H1 (cell line): ENCODE results near the gene SLC38A5. TPM values are rescaled to one million over a fixed set of nuclear protein-coding genes. Genes with fewer than 3 reads are reported as not detected.

Experiments used
- CTCF ChIA-PET: fragments of 300-600 bp; sonication (Branson Sonifier 250); formaldehyde crosslinking; loops from one replicate; lab custom pipeline; 2021; ENCODE audit not compliant: partially characterized antibody; lab: Charles Lee
- POLR2A ChIA-PET: fragments of 300-600 bp; sonication (Branson Sonifier 250); formaldehyde crosslinking; loops from one replicate; lab custom pipeline; 2021; ENCODE audit warnings: inconsistent platforms; ENCODE audit not compliant: partially characterized antibody; lab: Charles Lee
- DNase-seq, 2 experiments: peaks; one replicate each; pipeline versions ENCODE4 v3.0.0 to v3.0.0-alpha.2; 2010 to 2022; ENCODE audit warnings: low spot score in 2 of 2, low read depth in 1 of 2, mixed read lengths in 1 of 2
- FAIRE-seq: peaks from 2 replicates; lab custom pipeline; 2011; peaks lifted over from hg19 to GRCh38; lab: Jason Lieb, UNC
- H2AFZ ChIP-seq: 2 replicates; pipeline ENCODE4 v1.8.1; 2012; ENCODE audit warnings: low read length, inconsistent platforms
- H2AK5ac ChIP-seq: 2 replicates; pipeline ENCODE4 v1.6.1; 2013; ENCODE audit warnings: low read depth, low read length
- H2BK120ac ChIP-seq: replicated peaks from 2 replicates; pipeline ENCODE3; 2013; ENCODE audit warnings: low read depth, low read length, inconsistent platforms
- H2BK12ac ChIP-seq: 2 replicates; pipeline ENCODE4 v1.6.1; 2013; ENCODE audit warnings: low read depth, low read length
- H2BK15ac ChIP-seq: 2 replicates; pipeline ENCODE4 v1.6.1; 2013; ENCODE audit warnings: low read length
- H2BK20ac ChIP-seq: 2 replicates; pipeline ENCODE4 v1.6.1; 2013; ENCODE audit warnings: low read length
- H2BK5ac ChIP-seq: 2 replicates; pipeline ENCODE4 v1.6.1; 2013; ENCODE audit warnings: low read depth, low read length
- H3K14ac ChIP-seq: 2 replicates; pipeline ENCODE4 v1.6.1; 2013; ENCODE audit warnings: inconsistent platforms; ENCODE audit not compliant: insufficient read length
- H3K18ac ChIP-seq: 2 replicates; pipeline ENCODE4 v1.6.1; 2013; ENCODE audit warnings: low read length; ENCODE audit errors: extremely low read depth
- H3K23ac ChIP-seq: 2 replicates; pipeline ENCODE4 v1.6.1; 2013; ENCODE audit warnings: inconsistent platforms; ENCODE audit not compliant: insufficient read length
- H3K23me2 ChIP-seq: 2 replicates; pipeline ENCODE4 v1.6.1; 2013; ENCODE audit warnings: low read depth, low read length
- H3K27ac ChIP-seq: 2 replicates; pipeline ENCODE4 v1.6.1; 2011; ENCODE audit warnings: low read depth, low read length, inconsistent platforms
- H3K27me3 ChIP-seq, 4 experiments: replicated peaks in 1 of 4; 1 replicate in 1 of 4; 2 replicates in 3 of 4; pipeline versions ENCODE4 v1.6.1 to v1.8.1; 2011 to 2013; ENCODE audit warnings: low read length in 3 of 4, mild to moderate bottlenecking in 3 of 4, inconsistent platforms in 2 of 4, mixed read lengths in 2 of 4, moderate library complexity in 1 of 4; ENCODE audit not compliant: control insufficient read depth in 3 of 4, insufficient read depth in 3 of 4; ENCODE audit errors: extremely low read depth in 1 of 4
- H3K36me3 ChIP-seq, 4 experiments: 2 replicates each; pipeline versions ENCODE4 v1.6.1 to v1.8.1; 2011 to 2013; ENCODE audit warnings: mild to moderate bottlenecking in 4 of 4, low read length in 3 of 4, moderate library complexity in 2 of 4, control low read depth in 1 of 4, inconsistent platforms in 1 of 4; ENCODE audit not compliant: insufficient read depth in 4 of 4, control insufficient read depth in 2 of 4
- H3K4ac ChIP-seq: replicated peaks from 2 replicates; pipeline ENCODE3; 2013; ENCODE audit warnings: low read length, low read depth, mixed read lengths, inconsistent platforms; ENCODE audit not compliant: insufficient read length
- H3K4me1 ChIP-seq, 4 experiments: replicated peaks in 1 of 4; 1 replicate in 1 of 4; 2 replicates in 3 of 4; pipeline versions ENCODE4 v1.6.1 to v1.8.1; 2011 to 2013; ENCODE audit warnings: low read length in 3 of 4, inconsistent platforms in 2 of 4, mixed read lengths in 1 of 4; ENCODE audit not compliant: insufficient read depth in 4 of 4, control insufficient read depth in 3 of 4
- H3K4me2 ChIP-seq, 2 experiments: 2 replicates each; pipeline versions ENCODE4 v1.6.1 to v1.8.1; 2011 to 2013; ENCODE audit warnings: low read depth in 2 of 2, low read length in 2 of 2, control low read depth in 1 of 2, inconsistent platforms in 1 of 2, mild to moderate bottlenecking in 1 of 2; ENCODE audit not compliant: insufficient read depth in 1 of 2
- H3K4me3 ChIP-seq, 4 experiments: fragments of 200-600, 300-600 bp in 1 of 4; sonication (generic), shearing (Covaris generic), sonication (Bioruptor Twin) in 1 of 4; 2 replicates each; pipeline versions ENCODE4 v1.5.1 to v1.8.1; 2011 to 2016; ENCODE audit warnings: low read length in 4 of 4, low read depth in 3 of 4, control low read depth in 2 of 4, inconsistent platforms in 2 of 4, mild to moderate bottlenecking in 2 of 4, mixed read lengths in 1 of 4, moderate library complexity in 1 of 4; ENCODE audit not compliant: insufficient read depth in 2 of 4; ENCODE audit errors: extremely low read depth in 1 of 4
- H3K56ac ChIP-seq: replicated peaks from 2 replicates; pipeline ENCODE3; 2013; ENCODE audit warnings: low read depth, mild to moderate bottlenecking, mixed read lengths, low read length, inconsistent platforms; ENCODE audit not compliant: insufficient read length
- H3K79me1 ChIP-seq: 2 replicates; pipeline ENCODE4 v1.6.1; 2013; ENCODE audit warnings: low read depth, low read length, control low read depth
- H3K79me2 ChIP-seq, 2 experiments: 2 replicates each; pipeline versions ENCODE4 v1.6.1 to v1.8.1; 2012 to 2013; ENCODE audit warnings: low read length in 2 of 2, mild to moderate bottlenecking in 2 of 2, inconsistent platforms in 1 of 2; ENCODE audit not compliant: insufficient read depth in 2 of 2, control insufficient read depth in 1 of 2
- H3K9ac ChIP-seq, 4 experiments: replicated peaks in 1 of 4; 1 replicate in 1 of 4; 2 replicates in 3 of 4; pipeline versions ENCODE4 v1.6.1 to v1.8.1; 2011 to 2013; ENCODE audit warnings: low read depth in 3 of 4, low read length in 3 of 4, control low read depth in 2 of 4, mild to moderate bottlenecking in 2 of 4, moderate library complexity in 2 of 4, inconsistent platforms in 1 of 4; ENCODE audit errors: extremely low read depth in 1 of 4
- H3K9me3 ChIP-seq, 2 experiments: 2 replicates each; pipeline versions ENCODE4 v1.6.1 to v1.8.1; 2012 to 2013; ENCODE audit warnings: mild to moderate bottlenecking in 2 of 2, moderate library complexity in 2 of 2, control low read depth in 1 of 2, inconsistent platforms in 1 of 2, low read depth in 1 of 2, low read length in 1 of 2, mixed read lengths in 1 of 2; ENCODE audit not compliant: insufficient read depth in 2 of 2
- H4K20me1 ChIP-seq, 2 experiments: replicated peaks in 1 of 2; 2 replicates each; pipeline versions ENCODE3 to v1.8.1; 2011 to 2013; ENCODE audit warnings: inconsistent platforms in 2 of 2, low read length in 2 of 2, mild to moderate bottlenecking in 1 of 2; ENCODE audit not compliant: insufficient read depth in 2 of 2, control insufficient read depth in 1 of 2
- H4K5ac ChIP-seq: 2 replicates; pipeline ENCODE4 v1.6.1; 2013; ENCODE audit warnings: low read length, low read depth, mixed read lengths, inconsistent platforms; ENCODE audit not compliant: insufficient read length
- H4K8ac ChIP-seq: 2 replicates; pipeline ENCODE4 v1.8.0; 2013; ENCODE audit warnings: mild to moderate bottlenecking, moderate library complexity, low read length, inconsistent platforms; ENCODE audit not compliant: insufficient read depth; ENCODE audit errors: extremely low read depth
- H4K91ac ChIP-seq: replicated peaks from 2 replicates; pipeline ENCODE3; 2013; ENCODE audit warnings: low read length, mixed read lengths, inconsistent platforms; ENCODE audit not compliant: insufficient read length
- E2F6 ChIP-seq: IDR thresholded peaks from 2 replicates; pipeline ENCODE4 v1.6.1; 2012; ENCODE audit warnings: inconsistent platforms
- RAD21 ChIP-seq, 2 experiments: IDR thresholded peaks in 1 of 2; conservative IDR thresholded peaks in 1 of 2; 2 replicates each; pipeline ENCODE4 v1.6.1; 2011; ENCODE audit warnings: low read depth in 2 of 2, low read length in 2 of 2, improper control_type of control experiment in 1 of 2, inconsistent platforms in 1 of 2, mild to moderate bottlenecking in 1 of 2, moderate library complexity in 1 of 2
- RXRA ChIP-seq: IDR thresholded peaks from 2 replicates; pipeline ENCODE4 v1.6.1; 2011; ENCODE audit warnings: low read depth, mild to moderate bottlenecking, low read length, moderate library complexity; ENCODE audit not compliant: insufficient read depth
- TBP ChIP-seq: IDR thresholded peaks from 2 replicates; pipeline ENCODE4 v1.6.1; 2011; ENCODE audit warnings: low read depth, low read length, improper control_type of control experiment
- WGBS, 2 experiments: shearing (Covaris generic) in 1 of 2; methylation state at CpG; one replicate each; pipeline versions ENCODE4 v1.1.6 to v1.1.7; 2013 to 2015; ENCODE audit warnings: low lambda C conversion rate in 2 of 2, mixed read lengths in 2 of 2, inconsistent platforms in 1 of 2, low coverage in 1 of 2, missing lambda C conversion rate in 1 of 2; ENCODE audit not compliant: insufficient replicate concordance in 2 of 2, insufficient coverage in 1 of 2, insufficient read length in 1 of 2; ENCODE audit errors: extremely low coverage in 1 of 2, missing lambda C conversion rate in 1 of 2; 5-methylcytosine and 5-hydroxymethylcytosine counted together
- polyA plus RNA-seq, 7 experiments: library from polyadenylated mRNA; depleted of rRNA in 3 of 7; stranded (reverse) in 5 of 7; unstranded in 2 of 7; fragments of >200 nt in 5 of 7; fragments of 200-250 nt in 2 of 7; gene quantifications; 1 replicate in 5 of 7; 2 replicates in 1 of 7; 4 replicates in 1 of 7; pipeline versions ENCODE4 v1.2.1 to v1.2.3, GENCODE V29; 2011 to 2013; ENCODE audit warnings: missing spikeins in 2 of 7, mixed read lengths in 2 of 7
- total RNA-seq: library from RNA; stranded (reverse); fragmentation: NEBNext Ultra II Directional; extraction: Animal tissue kit (Norgen Biotek cat#: 25700); gene quantifications from 2 replicates; pipeline ENCODE4 v1.2.1, GENCODE V29; 2021

Gene SLC38A5
- total and polyA plus RNA-seq, 2 of the 8 experiments (the other 6 are each of a cell fraction or from before 2014, with no cell fraction given), result 70.9 to 106 TPM

- H3K23ac ChIP-seq, result no peak overlapping the region
- H3K14ac ChIP-seq, result no peak overlapping the region
- TF ChIP-seq RAD21 (IDR thresholded peaks at IDR 0.05 in 1 of 2, conservative IDR thresholded peaks at IDR 0.05 in 1 of 2; ENCODE audit: low read depth in 2 of 2, low read length in 2 of 2), result no peak
- TF ChIP-seq TBP, result no peak
- no peak for TF ChIP-seq RXRA
- no peak for TF ChIP-seq E2F6
- H4K91ac ChIP-seq, result no peak overlapping the region
- no peaks in the 10 kb centered on the region for H3K9me3 ChIP-seq
- no peak for FAIRE-seq
- no peak overlapping the region for H3K18ac ChIP-seq
- no peak overlapping the region for H2BK12ac ChIP-seq
- H2AK5ac ChIP-seq, result no peak overlapping the region
- no peaks in the 10 kb centered on the region for H3K79me2 ChIP-seq
- POLR2A ChIA-PET, result no interaction called here
- H3K79me1 ChIP-seq, result no peaks in the 10 kb centered on the region
- WGBS, 2 experiments, result 79% methylated on average over 10 of the region's 10 CpGs; no CpG with 5 or more reads in 1 of the 2 experiments
- H3K56ac ChIP-seq, result no peak overlapping the region
- DNase-seq, result no peak
- H3K27ac ChIP-seq, result no peak overlapping the region
- no peak overlapping the region for H3K4me3 ChIP-seq
- no peaks in the 10 kb centered on the region for H3K27me3 ChIP-seq
- no peak overlapping the region for H3K4me2 ChIP-seq
- H3K36me3 ChIP-seq, result peaks cover 0 to 2% (median 0%) of the 10 kb centered on the region in 4 experiments; a peak in 3 of 8 replicates
- H2BK20ac ChIP-seq, result no peak overlapping the region
- no peak overlapping the region for H2AFZ ChIP-seq
- no peaks in the 10 kb centered on the region for H3K23me2 ChIP-seq
- no peak overlapping the region for H4K8ac ChIP-seq
- no peak overlapping the region for H3K4ac ChIP-seq
- H3K9ac ChIP-seq, result no peak overlapping the region
- no peaks in the 10 kb centered on the region for H3K4me1 ChIP-seq
- H2BK120ac ChIP-seq, result no peak overlapping the region
- CTCF ChIA-PET, result no interaction called here
- no peak overlapping the region for H2BK5ac ChIP-seq
- H4K20me1 ChIP-seq, result no peaks in the 10 kb centered on the region
- no peak overlapping the region for H4K5ac ChIP-seq
- no peak overlapping the region for H2BK15ac ChIP-seq
Measured at GRCh38 chrX:48516285-48516684, 46.2 kb upstream of the SLC38A5 start.
